Measurements from ENCODE around the gene SCYGR7. TPM values are rescaled to one million over a fixed set of nuclear protein-coding genes. Genes with fewer than 3 reads are reported as not detected.

Gene SCYGR7
- total and polyA plus RNA-seq, 2 experiments from 2014 or later = not detected

GRCh38 chr2:227761740-227762476 is 33.8 kb downstream of the SCYGR7 start:
- no peak overlapping the region for H3K27ac Mint-ChIP-seq
- no peaks in the 10 kb centered on the region for H4K20me1 ChIP-seq (replicated peaks; ENCODE audit: insufficient read depth)
- peaks cover 10% of the 10 kb centered on the region for H3K27me3 Mint-ChIP-seq (ENCODE audit: insufficient read depth, low read depth, poor library complexity)
- no peak overlapping the region for H3K4me2 ChIP-seq
- no peak overlapping the region for H3K27ac ChIP-seq (ENCODE audit: low read depth)
- H2AFZ ChIP-seq = no peak overlapping the region
- H3K9me3 Mint-ChIP-seq = no peaks in the 10 kb centered on the region
- no peak overlapping the region for H3K4me3 Mint-ChIP-seq
- ATAC-seq (no peak), DNase-seq (ENCODE audit: low spot score) (no peak)
- no peaks in the 10 kb centered on the region; the same call in 2 of the 3 replicates for H3K36me3 Mint-ChIP-seq (ENCODE audit: low read depth)
- H3K4me3 ChIP-seq = no peak overlapping the region
- no peaks in the 10 kb centered on the region for H3F3A ChIP-seq (replicated peaks; ENCODE audit: low read depth)
- H3K4me1 Mint-ChIP-seq = peaks cover 22% of the 10 kb centered on the region
- H3K79me2 ChIP-seq (replicated peaks; ENCODE audit: insufficient read depth) = no peaks in the 10 kb centered on the region
- H3K9me2 ChIP-seq (ENCODE audit: insufficient read depth) = no peaks in the 10 kb centered on the region
- no peaks in the 10 kb centered on the region; the same call in 1 of the 2 replicates for H3K36me3 ChIP-seq (ENCODE audit: insufficient read depth)
- TF ChIP-seq NANOG (IDR thresholded peaks at IDR 0.05; ENCODE audit: borderline replicate concordance) (no peak), POLR2AphosphoS5 (IDR thresholded peaks at IDR 0.05; ENCODE audit: low read depth) (no peak), EZH2phosphoT487 (IDR thresholded peaks at IDR 0.05; ENCODE audit: unreplicated experiment) (no peak), ETS1 (IDR thresholded peaks at IDR 0.05) (no peak), CREB1 (CRISPR knock-in tag; IDR thresholded peaks at IDR 0.05; ENCODE audit: low read depth) (no peak), STAT1 (IDR thresholded peaks at IDR 0.05; ENCODE audit: unreplicated experiment) (no peak), REST (IDR thresholded peaks at IDR 0.05; ENCODE audit: unreplicated experiment) (no peak), ZNF331 (CRISPR knock-in tag; IDR thresholded peaks at IDR 0.05; ENCODE audit: low read depth) (no peak), ZNF114 (CRISPR knock-in tag; IDR thresholded peaks at IDR 0.05) (no peak), ZNF462 (CRISPR knock-in tag; IDR thresholded peaks at IDR 0.05) (no peak), JUNB (IDR thresholded peaks at IDR 0.05; ENCODE audit: unreplicated experiment) (no peak), CTCF (conservative IDR thresholded peaks at IDR 0.05; ENCODE audit: low read depth in 2 of 2) (no peak), EZH2 (IDR thresholded peaks at IDR 0.05; ENCODE audit: low read depth, unreplicated experiment) (no peak)
- H3K27me3 ChIP-seq (ENCODE audit: insufficient read depth) = no peaks in the 10 kb centered on the region
- H3K4me1 ChIP-seq (ENCODE audit: insufficient read depth) = peaks cover 10% of the 10 kb centered on the region; the same call in 1 of the 2 replicates

All from GM23338 (cell line).